Left lung (tissue), 10 donors: ENCODE data around the gene LCN12. TPM values are rescaled to one million over a fixed set of nuclear protein-coding genes. Genes with fewer than 3 reads are reported as not detected.

ENCODE experiments used
- ATAC-seq: fragments of 200-7000 bp; cut with Tn5 transposase; one replicate; pipeline ENCODE4 v1.9.1; 2020; ENCODE audit warnings: moderate library complexity
- DNase-seq, 4 donors: peaks; one replicate each; pipeline ENCODE4 v3.0.0-alpha.2; 2013 to 2020
- H3K27ac ChIP-seq, 2 donors: fragments of 200-600 bp; sonication (generic) in 1 of 2; one replicate each; pipeline versions ENCODE4 v1.5.0 to v1.8.0; 2020 to 2021
- H3K27me3 ChIP-seq, 2 donors: fragments of 200-600 bp; sonication (generic) in 1 of 2; one replicate each; pipeline versions ENCODE4 v1.5.0 to v1.8.0; 2020 to 2021
- H3K36me3 ChIP-seq, 2 donors: fragments of 200-600 bp; sonication (generic) in 1 of 2; one replicate each; pipeline versions ENCODE4 v1.5.0 to v1.8.0; 2020 to 2021
- H3K4me1 ChIP-seq, 2 donors: fragments of 200-600 bp; one replicate each; pipeline ENCODE4 v1.8.0; 2021
- H3K4me3 ChIP-seq, 2 donors: fragments of 200-600 bp; sonication (generic) in 1 of 2; one replicate each; pipeline versions ENCODE4 v1.5.0 to v1.8.0; 2020 to 2021; ENCODE audit warnings: mild to moderate bottlenecking in 1 of 2
- H3K9me3 ChIP-seq, 2 donors: fragments of 200-600 bp; sonication (generic) in 1 of 2; one replicate each; pipeline versions ENCODE4 v1.5.0 to v1.8.0; 2020 to 2021
- intact Hi-C, 2 donors: fragments of 100-400 bp; cut with DNase I; formaldehyde crosslinking; loops; one replicate each; pipeline versions ENCODE4 v1.11.2 to v1.14.2; 2022
- polyA plus RNA-seq, 6 donors: library from polyadenylated mRNA; unstranded; fragments of 120-200 nt; gene quantifications; one replicate each; pipeline ENCODE4 v1.2.1, GENCODE V29; 2013; ENCODE audit not compliant: insufficient read length in 6 of 6
- total RNA-seq, 2 donors: library from RNA; stranded (reverse); fragmentation: NEBNext Ultra II Directional; extraction: Animal tissue kit (Norgen Biotek cat#: 25700); gene quantifications; one replicate each; pipeline ENCODE4 v1.2.1, GENCODE V29; 2021
- TF ChIP-seq, protein P1 (sequence below), 2 donors: fragments of 200-600 bp; sonication (generic) in 1 of 2; IDR thresholded peaks; one replicate each; pipeline versions ENCODE4 v1.5.0 to v1.8.0; 2021; ENCODE audit warnings: antibody characterized with exemption in 2 of 2
- donor health status: DM: no; HTN: yes; CAD: no.
- donor health status: DM: no; HTN: no; CAD: no.

LCN12 gene
- total and polyA plus RNA-seq, 8 donors, result 2.1 to 28.0 (median 13.3) TPM

DNA sequence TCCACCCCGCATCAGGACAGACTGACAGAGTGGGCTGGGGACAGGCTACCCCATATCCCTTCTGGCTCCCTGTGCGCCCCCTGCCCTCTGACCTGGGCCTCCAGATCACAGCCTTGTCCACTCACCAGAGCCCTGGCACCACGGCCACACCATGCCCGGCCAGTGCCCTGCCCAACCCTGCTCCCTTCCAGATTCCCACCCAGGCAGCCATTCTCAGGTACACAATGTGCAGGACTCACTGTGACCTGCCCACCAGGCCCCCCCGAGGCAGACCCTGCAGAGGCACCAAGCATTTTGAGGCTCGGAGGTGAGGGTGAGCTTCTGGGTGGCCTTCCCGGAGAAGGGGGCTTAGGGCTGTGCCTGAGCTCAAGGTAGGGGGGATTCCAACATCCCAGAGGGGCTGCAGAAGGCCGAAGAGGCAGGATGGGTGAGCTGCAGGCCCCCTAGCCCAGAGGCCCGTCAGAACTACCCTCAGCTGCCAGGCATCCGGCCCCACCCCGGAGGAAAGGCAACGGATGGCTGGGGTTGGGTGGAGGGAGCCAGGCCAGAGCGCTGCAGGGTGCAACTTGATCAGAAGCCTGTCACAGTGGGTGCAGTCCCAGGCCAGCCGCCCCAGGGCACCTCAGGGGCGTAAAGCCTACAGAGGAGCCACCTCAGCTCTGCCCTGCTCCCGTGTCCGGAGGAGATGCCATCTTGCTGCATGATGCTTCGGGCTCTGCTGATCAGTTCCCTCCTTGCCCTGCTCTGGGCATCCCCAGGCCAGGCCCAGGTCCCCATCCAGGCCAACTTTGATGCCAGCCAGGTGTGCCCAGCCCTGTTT is 30.4 kb downstream of the LCN12 start, which contains the start of gene LCNL1:
Gene LCNL1 (plus strand): TSS at position 762 of the 820 bp plus-strand sequence. CDS start 594 bp downstream, outside the sequence.
- Histone ChIP-seq H3K4me1 (peaks cover 3 to 13% of the 10 kb centered on the region in 2 donors), H3K36me3 (no peaks in the 10 kb centered on the region), H3K4me3 (no peak within 1 kb of the TSS), H3K27me3 (peaks cover 24 to 60% of the 10 kb centered on the region in 2 donors), H3K9me3 (no peaks in the 10 kb centered on the region), H3K27ac (peak within 1 kb of the TSS; percentile 69 to 78)
- intact Hi-C loops, result no loop called here
- TF ChIP-seq, protein P1, sequence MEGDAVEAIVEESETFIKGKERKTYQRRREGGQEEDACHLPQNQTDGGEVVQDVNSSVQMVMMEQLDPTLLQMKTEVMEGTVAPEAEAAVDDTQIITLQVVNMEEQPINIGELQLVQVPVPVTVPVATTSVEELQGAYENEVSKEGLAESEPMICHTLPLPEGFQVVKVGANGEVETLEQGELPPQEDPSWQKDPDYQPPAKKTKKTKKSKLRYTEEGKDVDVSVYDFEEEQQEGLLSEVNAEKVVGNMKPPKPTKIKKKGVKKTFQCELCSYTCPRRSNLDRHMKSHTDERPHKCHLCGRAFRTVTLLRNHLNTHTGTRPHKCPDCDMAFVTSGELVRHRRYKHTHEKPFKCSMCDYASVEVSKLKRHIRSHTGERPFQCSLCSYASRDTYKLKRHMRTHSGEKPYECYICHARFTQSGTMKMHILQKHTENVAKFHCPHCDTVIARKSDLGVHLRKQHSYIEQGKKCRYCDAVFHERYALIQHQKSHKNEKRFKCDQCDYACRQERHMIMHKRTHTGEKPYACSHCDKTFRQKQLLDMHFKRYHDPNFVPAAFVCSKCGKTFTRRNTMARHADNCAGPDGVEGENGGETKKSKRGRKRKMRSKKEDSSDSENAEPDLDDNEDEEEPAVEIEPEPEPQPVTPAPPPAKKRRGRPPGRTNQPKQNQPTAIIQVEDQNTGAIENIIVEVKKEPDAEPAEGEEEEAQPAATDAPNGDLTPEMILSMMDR (IDR thresholded peaks at IDR 0.05), result no peak
- DNase-seq (no peak), ATAC-seq (no peak)

DNA sequence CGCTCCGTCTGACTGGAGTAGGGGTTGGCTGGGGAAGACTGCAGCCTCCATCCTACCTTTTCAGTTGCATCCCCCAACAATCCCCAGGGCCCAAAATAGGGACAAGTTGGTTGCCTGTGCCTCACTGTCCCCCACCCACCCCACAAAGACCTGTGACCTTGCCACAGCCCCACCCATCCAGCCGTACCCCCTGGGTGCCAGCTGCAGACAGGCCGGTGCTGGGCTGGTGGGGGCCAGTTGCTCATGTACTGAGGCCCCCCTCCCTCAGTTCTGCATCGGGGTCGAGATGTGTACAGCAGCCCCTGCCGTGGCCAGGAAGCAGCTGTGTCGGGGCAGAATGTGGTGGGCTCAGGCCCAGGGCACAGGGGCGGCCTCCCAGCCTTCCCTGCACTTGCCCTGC is 31.1 kb downstream of the LCN12 start:
- Histone ChIP-seq H3K4me1 (peaks cover 0 to 6% of the 10 kb centered on the region in 2 donors), H3K27ac (no peak overlapping the region), H3K4me3 (no peak overlapping the region), H3K36me3 (no peaks in the 10 kb centered on the region), H3K27me3 (peaks cover 24 to 53% of the 10 kb centered on the region in 2 donors), H3K9me3 (no peaks in the 10 kb centered on the region)
- no peak for ATAC-seq
- no peak for DNase-seq
- TF ChIP-seq, protein P1 (IDR thresholded peaks at IDR 0.05), result no peak
- intact Hi-C loops, result no loop called here

DNA sequence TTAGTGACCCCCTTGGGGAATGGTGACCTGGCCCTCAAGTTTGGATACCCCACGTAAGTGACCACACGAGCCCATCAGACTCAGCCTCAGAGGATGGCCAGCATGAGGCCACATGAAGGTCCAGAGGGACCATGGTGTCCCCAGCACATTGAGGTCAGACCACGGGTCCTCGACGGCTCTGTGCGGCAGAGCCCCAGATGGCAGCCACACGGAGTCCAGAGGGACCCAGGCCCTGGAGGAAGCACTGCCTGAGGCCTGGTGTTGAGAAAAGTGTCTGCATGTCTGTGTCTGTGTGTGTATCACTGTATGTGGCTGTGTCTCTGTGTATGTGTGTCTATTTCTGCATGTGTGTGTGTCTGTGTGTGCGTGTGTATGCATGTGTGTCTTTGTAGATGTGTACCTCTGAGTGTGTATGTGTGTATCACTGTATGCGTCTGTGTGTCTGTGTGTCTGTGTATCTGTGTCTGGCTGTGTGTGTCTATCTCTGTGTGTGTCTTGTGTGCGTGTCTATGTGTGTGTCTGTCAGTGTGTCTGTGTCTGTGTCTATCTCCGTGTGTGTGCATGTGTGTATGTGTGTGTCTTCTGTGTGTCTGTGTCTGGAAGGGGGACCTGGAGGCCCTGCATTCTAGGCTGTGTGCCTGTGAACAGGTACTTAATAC is 31.7 kb downstream of the LCN12 start:
- Histone ChIP-seq H3K36me3 (no peaks in the 10 kb centered on the region), H3K4me1 (peaks cover 0 to 5% of the 10 kb centered on the region in 2 donors), H3K4me3 (no peak overlapping the region), H3K9me3 (no peaks in the 10 kb centered on the region), H3K27ac (no peak overlapping the region), H3K27me3 (peaks cover 24 to 52% of the 10 kb centered on the region in 2 donors)
- TF ChIP-seq, protein P1 (IDR thresholded peaks at IDR 0.05), result no peak
- no peak for ATAC-seq
- intact Hi-C loops, result no loop called here
- no peak for DNase-seq

DNA sequence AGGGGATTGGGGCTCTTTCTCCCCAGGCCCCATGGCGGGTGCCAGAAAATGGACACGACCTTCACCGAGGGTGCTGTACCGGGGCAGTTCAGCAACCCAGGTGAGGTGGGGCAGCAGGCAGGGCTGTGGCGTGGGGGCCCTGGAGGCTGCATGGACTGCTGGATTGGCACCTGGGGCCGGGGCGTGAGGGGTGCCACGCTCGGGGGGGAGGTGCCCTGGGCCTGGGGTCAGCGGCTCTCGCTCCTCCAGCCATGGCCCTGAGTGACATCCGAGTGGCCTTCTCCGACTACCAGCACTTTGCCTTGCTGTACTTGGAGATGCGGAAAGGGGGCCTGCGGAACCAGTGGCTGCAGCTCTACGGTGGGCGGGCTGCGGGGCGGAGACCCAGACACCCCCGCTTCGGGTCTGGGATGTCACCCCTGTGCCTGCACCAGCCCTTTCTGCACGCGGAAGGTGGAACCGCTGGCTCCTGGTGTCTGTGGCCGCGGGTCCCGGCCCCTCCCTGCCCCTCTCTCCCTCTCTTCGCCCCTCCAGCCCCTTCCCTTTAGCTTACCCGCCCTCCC is 32.5 kb downstream of the LCN12 start:
- H3K27ac ChIP-seq, result no peak overlapping the region
- no peak for ATAC-seq
- H3K9me3 ChIP-seq, result no peaks in the 10 kb centered on the region
- peaks cover 0 to 5% of the 10 kb centered on the region in 2 donors for H3K4me1 ChIP-seq
- H3K36me3 ChIP-seq, result no peaks in the 10 kb centered on the region
- H3K4me3 ChIP-seq, result no peak overlapping the region
- DNase-seq, result no peak
- intact Hi-C loops, result no loop called here
- H3K27me3 ChIP-seq, result peaks cover 24 to 49% of the 10 kb centered on the region in 2 donors
- TF ChIP-seq, protein P1 (IDR thresholded peaks at IDR 0.05), result no peak
